ENCODE results near the gene GLI3. TPM values are rescaled to one million over a fixed set of nuclear protein-coding genes. Genes with fewer than 3 reads are reported as not detected.

GLI3 gene
- total RNA-seq, 2 donors from 2014 or later: 3.4 to 6.6 TPM

DNA sequence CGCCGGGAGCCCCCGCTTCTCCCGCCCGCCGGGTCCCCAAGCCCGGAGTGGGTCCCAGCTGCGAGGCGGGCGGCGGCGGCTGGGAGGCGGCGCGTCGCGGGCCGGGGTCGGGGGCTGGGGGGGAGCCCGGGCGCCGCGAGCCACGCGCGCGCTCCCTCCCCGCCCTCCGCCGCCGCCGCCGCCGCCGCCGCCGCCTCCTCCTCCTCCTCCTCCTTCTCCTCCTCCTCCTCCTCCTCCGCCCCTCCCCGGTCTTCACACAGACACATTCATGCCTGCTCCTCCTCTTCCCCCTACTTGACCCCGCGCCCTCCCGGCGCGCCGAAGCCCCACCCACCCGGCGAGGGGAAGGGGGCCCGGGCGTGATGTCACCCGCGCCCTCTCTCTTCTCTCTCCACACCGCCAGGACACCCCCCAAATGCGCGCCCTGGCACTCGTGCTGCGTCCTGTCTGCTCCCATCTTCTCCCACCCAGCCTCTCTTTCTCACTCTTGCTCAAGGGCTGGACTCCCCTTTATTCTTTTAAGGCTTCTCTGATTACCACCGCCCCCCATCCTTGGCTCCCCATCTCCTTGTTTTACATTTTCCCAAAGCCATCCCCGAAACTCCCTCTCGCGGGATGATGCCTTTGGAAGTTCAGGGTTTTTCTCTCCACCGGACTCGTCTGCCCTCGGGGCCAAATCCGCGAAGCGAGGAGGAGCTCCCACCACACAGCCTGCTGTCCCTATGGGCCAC, 967 bp upstream of the GLI3 start:
- TF ChIP-seq, protein P1, sequence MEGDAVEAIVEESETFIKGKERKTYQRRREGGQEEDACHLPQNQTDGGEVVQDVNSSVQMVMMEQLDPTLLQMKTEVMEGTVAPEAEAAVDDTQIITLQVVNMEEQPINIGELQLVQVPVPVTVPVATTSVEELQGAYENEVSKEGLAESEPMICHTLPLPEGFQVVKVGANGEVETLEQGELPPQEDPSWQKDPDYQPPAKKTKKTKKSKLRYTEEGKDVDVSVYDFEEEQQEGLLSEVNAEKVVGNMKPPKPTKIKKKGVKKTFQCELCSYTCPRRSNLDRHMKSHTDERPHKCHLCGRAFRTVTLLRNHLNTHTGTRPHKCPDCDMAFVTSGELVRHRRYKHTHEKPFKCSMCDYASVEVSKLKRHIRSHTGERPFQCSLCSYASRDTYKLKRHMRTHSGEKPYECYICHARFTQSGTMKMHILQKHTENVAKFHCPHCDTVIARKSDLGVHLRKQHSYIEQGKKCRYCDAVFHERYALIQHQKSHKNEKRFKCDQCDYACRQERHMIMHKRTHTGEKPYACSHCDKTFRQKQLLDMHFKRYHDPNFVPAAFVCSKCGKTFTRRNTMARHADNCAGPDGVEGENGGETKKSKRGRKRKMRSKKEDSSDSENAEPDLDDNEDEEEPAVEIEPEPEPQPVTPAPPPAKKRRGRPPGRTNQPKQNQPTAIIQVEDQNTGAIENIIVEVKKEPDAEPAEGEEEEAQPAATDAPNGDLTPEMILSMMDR (IDR thresholded peaks at IDR 0.05): no peak
- peak; percentile 30 for DNase-seq (ENCODE audit: low spot score)
- H3K27me3 ChIP-seq (replicated peaks; ENCODE audit: insufficient read depth): no peaks in the 10 kb centered on the region
- peak; percentile 5 for ATAC-seq (ENCODE audit: insufficient number of reproducible peaks, low FRiP score, low read depth)
- peak overlapping the region; percentile 93 for H3K4me3 ChIP-seq
- no peaks in the 10 kb centered on the region for H3K9me3 ChIP-seq
- H3K4me1 ChIP-seq (ENCODE audit: control insufficient read depth in 1 of 2, low read depth in 2 of 2): peaks cover 11 to 15% of the 10 kb centered on the region in 2 donors
- no peaks in the 10 kb centered on the region for H3K36me3 ChIP-seq
- H3K27ac ChIP-seq: peak overlapping the region; percentile 90 to 91

DNA sequence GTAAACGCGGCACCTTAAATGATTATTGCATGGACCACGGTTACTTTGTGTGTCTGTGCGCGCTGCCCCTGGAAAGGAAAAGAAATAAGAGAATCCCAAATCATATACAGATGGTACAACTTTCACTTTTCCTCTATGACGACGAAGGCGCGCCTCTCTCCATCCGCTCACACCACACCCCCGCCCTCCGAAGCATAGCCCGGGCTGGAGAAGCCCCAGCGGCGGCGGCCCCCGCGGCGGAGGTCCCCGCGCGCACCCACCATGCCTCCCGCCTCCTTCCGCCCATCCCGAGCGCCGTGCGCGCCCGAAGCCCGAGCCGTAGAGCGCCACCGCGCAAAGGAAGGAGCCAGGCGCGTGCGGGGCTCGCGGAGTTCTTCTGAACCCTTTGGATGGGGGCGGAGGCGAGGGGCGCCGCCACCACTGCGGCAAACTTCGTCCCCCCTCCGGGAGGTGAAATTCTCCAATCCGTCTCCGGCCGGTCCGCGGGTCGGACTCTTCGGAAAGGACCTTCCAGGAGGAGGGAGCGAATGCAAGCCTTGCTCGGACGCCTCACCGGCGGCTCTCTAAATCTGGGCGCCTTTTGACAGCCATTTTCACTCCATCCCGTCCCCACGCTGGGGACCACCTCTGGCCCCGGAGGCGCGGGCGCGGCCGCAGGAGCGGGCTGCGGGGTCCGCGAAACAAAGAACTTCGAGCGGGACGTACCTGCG, 588 bp downstream of the GLI3 start:
- Histone ChIP-seq H3K27ac (peak overlapping the region; percentile 66 to 76), H3K9me3 (no peaks in the 10 kb centered on the region), H3K4me3 (peak overlapping the region; percentile 93), H3K36me3 (no peaks in the 10 kb centered on the region), H3K4me1 (ENCODE audit: control insufficient read depth in 1 of 2, low read depth in 2 of 2) (peaks cover 11 to 15% of the 10 kb centered on the region in 2 donors), H3K27me3 (replicated peaks; ENCODE audit: insufficient read depth) (no peaks in the 10 kb centered on the region)
- TF ChIP-seq, protein P1 (IDR thresholded peaks at IDR 0.05): no peak
- ATAC-seq (ENCODE audit: insufficient number of reproducible peaks, low FRiP score, low read depth): no peak
- peak; percentile 16 for DNase-seq (ENCODE audit: low spot score)

DNA sequence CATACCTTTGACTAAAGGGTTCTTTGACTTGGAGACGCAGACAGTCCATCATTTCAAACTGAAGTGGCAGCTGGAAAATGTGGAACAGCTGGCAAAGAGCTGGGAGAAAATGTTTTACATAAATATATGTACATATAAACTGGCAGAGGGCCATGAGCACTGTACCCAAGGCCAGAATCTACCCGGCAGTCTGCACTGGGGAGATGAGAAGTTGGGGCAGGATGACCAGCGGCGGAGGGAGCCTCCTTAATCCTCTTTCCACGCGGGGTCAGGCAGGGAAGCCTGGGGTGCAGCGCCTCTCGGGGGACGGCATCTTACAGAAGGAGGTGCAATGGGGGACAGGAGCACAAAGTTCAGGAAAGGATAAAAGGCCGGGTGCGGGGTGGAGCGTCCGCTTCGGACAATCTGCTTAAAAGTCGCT, 1.3 kb downstream of the GLI3 start:
- Histone ChIP-seq H3K36me3 (no peaks in the 10 kb centered on the region), H3K27me3 (replicated peaks; ENCODE audit: insufficient read depth) (no peaks in the 10 kb centered on the region), H3K4me1 (ENCODE audit: control insufficient read depth in 1 of 2, low read depth in 2 of 2) (peaks cover 11 to 15% of the 10 kb centered on the region in 2 donors), H3K4me3 (peak overlapping the region; percentile 93), H3K27ac (peak overlapping the region in 1 of 2 donors; percentile 76), H3K9me3 (no peaks in the 10 kb centered on the region)
- TF ChIP-seq, protein P1 (IDR thresholded peaks at IDR 0.05): no peak
- ATAC-seq (ENCODE audit: insufficient number of reproducible peaks, low FRiP score, low read depth): no peak
- DNase-seq (ENCODE audit: low spot score): no peak

DNA sequence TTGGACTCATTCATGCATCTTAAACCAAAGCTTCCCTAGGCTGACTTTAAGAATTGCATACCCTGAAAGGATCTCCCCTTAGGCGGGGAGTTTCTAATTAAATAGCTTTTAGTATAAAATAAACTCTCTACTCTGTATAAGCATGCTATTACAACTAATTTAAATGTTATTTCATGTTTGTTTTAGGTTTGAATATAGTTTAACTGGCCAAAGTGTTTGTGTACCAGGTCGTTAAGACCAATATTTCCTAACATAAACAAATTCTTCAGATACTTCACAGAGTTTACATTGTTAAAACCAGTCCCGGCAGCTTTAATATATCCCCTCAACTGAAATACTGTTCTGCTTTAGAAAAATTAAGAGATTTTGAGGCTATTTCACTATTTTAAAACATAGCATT, 2.3 kb downstream of the GLI3 start:
- Histone ChIP-seq H3K36me3 (no peaks in the 10 kb centered on the region), H3K4me3 (no peak overlapping the region), H3K27me3 (replicated peaks; ENCODE audit: insufficient read depth) (no peaks in the 10 kb centered on the region), H3K4me1 (ENCODE audit: control insufficient read depth in 1 of 2, low read depth in 2 of 2) (peaks cover 11 to 15% of the 10 kb centered on the region in 2 donors), H3K27ac (no peak overlapping the region), H3K9me3 (no peaks in the 10 kb centered on the region)
- TF ChIP-seq, protein P1 (IDR thresholded peaks at IDR 0.05): no peak
- no peak for DNase-seq (ENCODE audit: low spot score)
- no peak for ATAC-seq (ENCODE audit: insufficient number of reproducible peaks, low FRiP score, low read depth)

DNA sequence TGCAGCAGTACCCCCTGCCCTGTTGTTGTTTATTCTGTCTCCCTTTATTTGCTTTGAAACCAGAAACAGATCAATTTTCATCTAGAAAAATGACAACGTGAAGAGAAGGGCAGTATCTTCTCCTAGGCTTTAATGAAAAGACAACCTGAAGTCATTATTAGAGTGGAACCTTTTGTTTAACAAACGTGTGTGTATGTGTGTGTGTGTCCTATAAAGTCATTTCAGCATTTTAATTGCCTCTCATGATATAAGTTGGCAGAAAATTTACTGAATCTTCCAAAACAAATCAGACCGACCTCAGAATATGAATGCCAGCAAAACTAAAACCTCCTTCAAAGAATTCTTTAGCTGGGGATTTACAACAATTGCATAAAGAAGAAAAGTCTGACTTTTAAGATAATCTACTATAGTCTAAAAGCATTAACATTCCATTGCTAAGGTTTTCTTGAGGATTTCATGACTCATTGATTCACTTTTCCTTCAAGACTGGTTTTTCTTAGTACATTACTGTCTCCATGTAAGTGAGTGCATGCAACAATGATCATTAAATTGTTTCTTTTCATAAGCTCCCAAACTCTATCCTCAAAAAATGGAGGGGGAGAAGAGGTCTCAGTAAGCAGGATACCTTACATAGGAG, 3.2 kb downstream of the GLI3 start:
- Histone ChIP-seq H3K27ac (no peak overlapping the region), H3K27me3 (replicated peaks; ENCODE audit: insufficient read depth) (no peaks in the 10 kb centered on the region), H3K36me3 (no peaks in the 10 kb centered on the region), H3K4me3 (no peak overlapping the region), H3K9me3 (no peaks in the 10 kb centered on the region), H3K4me1 (ENCODE audit: control insufficient read depth in 1 of 2, low read depth in 2 of 2) (peaks cover 11 to 16% of the 10 kb centered on the region in 2 donors)
- TF ChIP-seq, protein P1 (IDR thresholded peaks at IDR 0.05): no peak
- DNase-seq (ENCODE audit: low spot score) (no peak), ATAC-seq (ENCODE audit: insufficient number of reproducible peaks, low FRiP score, low read depth) (no peak)

All from thoracic aorta (tissue), 2 donors.